M059J (cell line): ENCODE measurements around the gene SMG6. TPM values are rescaled to one million over a fixed set of nuclear protein-coding genes. Genes with fewer than 3 reads are reported as not detected.
"Not testable (repeated sequence)": the region's sequence is repeated elsewhere in the genome, so short reads cannot be mapped to it uniquely, and the experiment has no call there.

Source experiments
- DNase-seq: peaks from one replicate; pipeline ENCODE4 v3.0.0-alpha.2; 2012; ENCODE audit warnings: low read depth
- total RNA-seq: library from RNA; depleted of rRNA; stranded (reverse); fragments of >200 nt; shearing (Covaris generic); gene quantifications from 2 replicates; pipeline ENCODE4 v1.2.3, GENCODE V29; 2014

Gene SMG6
- total RNA-seq, 1 experiment from 2014 or later: 36.8 TPM

DNA sequence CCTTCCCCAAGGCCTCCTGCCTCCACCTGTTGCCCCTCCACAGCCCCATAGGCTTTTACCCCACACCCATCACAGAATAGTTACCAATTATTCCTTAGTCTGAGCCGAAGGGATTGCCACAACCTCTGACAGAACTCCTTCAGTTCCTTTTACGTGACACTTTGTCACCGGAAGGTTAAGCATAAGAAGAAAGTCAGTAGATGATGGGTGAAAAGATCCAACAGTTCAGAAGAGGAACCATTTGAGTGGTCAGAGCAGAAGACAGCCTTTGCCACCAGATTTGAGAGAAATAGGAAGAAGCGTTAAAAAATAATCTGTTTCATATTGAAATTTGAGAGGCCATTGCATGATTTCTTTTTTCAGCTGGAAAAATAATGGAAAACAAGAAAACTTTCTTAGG is 1.3 kb upstream of the SMG6 start:
- DNase-seq: no peak

DNA sequence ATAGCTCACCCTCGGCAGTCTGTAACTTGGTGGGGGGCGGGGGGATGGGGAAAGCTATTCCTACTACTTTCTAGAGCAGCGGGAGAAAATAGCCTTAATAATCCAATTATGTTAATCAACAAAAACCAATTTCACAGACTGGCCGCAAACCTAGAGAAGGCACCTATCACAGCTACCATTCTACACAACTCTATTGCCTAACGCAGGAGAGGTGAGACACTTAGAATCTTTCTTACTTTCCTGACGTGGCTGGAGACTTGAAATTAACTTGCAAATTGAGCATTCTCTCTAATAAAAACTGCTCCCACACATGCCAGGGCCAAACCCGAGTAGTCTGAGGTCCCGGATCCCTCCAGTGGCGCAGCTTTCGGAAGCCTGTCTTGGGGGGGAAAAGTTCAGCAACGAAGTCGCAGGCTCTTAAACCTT is 794 bp downstream of the SMG6 start:
- no peak for DNase-seq

DNA sequence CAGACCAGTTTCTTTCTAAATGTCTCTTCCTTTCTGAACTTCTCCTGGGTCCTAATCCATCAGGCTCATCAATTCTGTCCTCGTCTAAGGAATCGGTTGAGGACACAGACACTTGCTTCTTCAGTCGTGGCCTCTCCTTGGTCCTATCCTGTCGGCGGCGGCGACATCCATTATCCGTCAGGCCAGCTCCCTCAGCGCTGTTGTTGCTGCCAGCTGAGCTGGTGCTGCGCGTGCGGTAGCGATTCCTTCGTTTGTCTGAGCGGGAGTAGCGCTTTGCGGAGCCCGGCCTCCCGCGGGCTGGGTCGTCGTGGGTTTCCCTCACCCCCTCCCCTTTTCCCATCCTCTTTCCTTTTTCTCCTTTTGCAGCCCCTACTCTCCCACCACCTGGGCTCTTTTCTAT is 3.8 kb downstream of the SMG6 start:
- no peak for DNase-seq

DNA sequence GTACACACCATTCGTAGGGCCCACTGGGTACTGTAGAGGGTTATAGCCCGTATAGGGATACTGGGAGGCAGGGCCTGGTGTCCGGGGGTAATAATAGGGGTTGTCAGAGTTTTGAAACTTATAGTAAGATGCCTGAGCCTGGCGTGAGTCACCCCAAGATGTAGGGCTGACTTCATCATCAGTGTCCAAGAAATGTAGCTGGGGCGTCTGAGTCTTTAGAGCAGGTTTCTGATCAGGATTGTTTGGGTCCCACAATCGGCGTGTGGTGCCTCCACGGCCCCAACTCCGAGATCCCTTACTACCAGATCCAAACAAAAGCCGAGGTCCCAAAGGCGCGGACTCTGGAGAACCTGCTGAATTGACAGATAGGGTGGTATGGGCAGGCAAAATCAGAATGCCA is 4.4 kb downstream of the SMG6 start:
- DNase-seq: no peak

DNA sequence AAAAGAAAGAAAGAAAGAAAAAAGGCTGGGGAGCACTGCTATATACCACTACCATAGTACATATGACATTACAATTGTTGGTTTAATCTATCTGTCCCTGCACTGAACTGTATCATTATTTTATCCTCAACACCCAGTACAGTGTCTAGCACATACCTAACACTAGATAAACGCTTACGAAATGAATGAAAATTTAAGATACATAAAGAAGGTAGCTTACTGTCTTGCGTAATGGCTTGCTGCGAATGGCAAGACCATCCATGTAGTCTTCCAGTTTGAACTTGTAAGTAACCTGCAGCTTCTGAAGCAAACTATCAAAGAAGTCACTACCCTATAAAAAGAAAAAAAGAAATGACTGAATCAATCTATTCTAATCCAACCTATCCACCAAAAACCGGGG is 6.6 kb downstream of the SMG6 start:
- no peak for DNase-seq

DNA sequence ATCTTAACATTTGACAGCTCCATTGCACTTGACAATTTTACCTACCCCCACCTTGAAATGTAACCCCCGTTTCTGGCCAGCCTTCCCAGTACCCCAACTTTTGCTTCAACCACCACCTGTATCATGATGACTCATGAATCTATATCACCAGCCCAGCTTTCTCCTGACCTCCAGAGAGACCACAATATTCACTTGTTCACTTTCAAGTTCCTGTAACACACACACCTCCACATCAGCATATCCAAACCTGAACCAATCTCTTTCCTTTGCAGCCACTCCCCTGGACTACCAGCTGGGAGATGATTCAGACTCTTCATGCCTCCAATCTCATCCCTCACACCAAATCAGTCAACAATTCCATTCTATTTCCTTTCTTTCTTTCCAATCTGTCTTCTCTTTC is 8.0 kb downstream of the SMG6 start:
- DNase-seq: peak; percentile 8

DNA sequence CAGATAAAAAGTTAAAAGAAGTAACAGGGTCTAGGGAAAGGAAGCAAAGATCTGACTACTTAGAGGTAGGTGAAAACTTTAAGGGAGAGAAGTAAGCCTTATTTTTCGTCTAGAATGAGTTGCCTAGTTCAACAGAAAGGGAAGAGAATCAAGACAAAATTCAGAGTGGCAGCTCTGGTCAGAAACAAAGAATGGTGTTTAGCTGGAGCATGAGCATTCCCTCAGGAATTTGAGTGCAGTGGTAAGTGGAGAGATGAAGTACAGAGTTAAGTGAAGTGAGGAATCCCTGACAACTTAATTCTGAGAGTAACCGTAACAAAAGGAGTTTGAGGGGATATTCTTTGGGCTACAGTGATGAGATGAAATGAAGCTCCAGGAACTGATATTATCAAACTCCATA is 11.5 kb downstream of the SMG6 start:
- DNase-seq: peak; percentile 7

DNA sequence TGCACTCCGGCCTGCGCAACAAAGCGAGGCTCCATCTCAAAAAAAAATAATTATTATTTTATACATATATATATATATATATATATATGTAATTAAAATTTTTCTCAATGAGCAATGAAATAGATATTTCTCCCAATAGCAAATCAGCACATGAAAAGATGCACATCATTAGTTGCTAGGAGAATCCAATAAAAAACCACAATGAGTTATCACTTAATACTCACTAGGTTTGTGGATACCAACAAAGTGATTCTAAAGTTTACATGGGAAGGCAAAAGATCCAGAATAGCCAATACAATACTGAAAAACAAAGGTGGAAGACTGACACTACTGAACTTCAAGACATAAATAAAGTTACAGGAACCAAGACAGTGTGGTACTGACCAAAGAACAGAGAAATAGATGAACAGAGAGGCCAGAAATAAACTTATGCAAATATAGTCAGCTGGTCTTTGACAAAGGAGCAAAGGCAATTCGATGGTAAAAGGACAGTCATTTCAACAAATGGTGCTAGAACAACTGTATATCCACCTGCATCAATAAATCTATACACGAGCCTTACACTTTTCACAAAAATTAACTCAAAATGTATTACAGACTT is 13.6 kb downstream of the SMG6 start:
- peak; percentile 32 for DNase-seq

DNA sequence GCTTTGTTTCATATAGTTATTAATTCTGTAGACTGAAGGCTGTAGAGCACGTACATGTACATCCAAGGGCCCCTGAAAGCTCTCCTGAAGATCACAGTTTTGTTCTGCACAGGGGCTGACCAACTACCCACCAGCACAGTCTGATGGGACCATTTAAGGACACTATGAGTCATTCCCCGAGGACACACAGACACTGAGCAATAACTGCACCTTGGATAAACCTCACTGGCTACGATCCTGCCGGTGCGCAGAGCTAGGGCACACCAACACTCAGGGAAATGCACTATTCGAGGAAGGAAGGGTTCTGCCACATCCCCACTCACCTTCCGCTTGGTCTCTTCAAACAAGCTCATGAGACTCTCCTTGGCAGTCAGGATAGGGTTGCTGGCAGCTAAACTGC is 20.3 kb downstream of the SMG6 start:
- DNase-seq: peak; percentile 15

DNA sequence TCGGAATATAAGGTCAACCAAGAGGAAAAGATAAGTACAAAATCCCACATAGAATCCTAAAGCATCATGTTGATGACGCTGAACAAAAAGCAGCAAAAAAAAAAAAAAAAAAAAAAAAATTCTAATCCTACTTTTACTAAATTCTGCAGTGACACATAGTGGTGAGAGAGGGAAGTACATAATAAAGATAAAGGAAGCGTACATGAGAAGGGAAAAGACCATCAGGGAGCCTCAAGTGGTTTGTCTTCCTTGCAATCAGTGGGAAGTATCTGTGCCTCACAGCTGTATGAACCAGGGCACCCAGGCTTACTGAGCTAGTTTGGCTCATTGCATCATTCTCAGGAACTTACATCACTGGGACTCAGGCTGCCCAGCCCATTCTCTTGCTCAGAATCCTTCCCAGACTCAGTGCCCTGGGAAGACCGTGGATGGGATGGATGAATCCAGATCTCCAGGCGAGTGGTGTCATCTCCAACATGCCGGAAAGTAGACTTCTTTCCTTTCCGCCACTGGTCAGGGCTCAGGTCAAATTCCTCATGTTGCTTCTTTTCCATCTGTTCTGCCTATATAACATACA is 21.2 kb downstream of the SMG6 start:
- DNase-seq: peak; percentile 62

DNA sequence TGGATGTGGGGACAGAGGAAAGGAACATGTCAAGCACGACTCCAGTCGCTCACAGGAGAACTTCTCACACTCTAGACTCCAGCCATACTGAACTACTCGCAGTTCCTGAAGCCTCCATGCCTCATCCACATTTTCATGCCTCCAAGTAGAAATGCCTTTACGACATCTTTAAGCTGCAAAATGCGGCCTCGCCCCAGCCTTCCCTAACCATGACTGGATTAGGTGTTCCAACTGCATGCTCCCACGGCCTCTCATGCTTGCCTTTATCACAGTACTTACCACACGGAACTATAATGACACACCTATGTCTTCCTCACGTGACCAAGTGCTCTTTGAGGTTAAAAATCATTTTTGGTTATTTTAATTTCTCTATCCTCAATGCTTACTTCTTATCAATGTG is 23.9 kb downstream of the SMG6 start:
- DNase-seq: no peak

DNA sequence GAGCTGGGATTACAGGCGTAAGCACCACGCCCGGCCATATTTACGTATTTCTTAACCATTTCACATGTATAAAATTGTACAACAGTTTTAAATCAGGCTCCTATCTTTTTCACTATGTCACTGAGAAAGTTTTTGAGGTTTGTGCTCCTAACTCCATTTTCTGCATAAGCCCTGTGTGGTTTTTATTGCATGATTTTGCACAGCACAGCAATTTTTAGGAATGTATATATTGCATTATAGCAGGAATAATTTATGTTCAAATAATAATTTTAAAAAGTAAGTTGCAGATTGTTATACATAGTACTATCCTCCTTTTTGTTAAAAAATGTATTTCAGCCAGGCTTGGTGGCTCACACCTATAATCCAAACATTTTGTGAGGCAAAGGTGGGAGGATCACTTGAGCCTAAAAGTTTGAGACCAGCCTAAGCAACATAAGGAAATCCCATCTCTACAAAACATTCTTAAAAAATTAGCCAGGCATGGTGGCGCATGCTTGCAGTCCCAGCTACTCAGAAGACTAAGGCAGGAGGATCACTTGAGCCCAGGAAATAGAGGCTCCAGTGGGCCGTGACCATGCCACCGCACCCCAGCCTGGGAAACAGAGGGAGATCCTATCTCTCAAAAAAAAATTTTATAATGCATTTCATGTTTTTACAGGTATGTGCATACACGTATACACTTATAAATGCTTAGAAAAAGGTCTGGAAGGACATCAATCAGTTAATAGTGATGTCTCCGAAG is 26.0 kb downstream of the SMG6 start:
- DNase-seq: no peak

DNA sequence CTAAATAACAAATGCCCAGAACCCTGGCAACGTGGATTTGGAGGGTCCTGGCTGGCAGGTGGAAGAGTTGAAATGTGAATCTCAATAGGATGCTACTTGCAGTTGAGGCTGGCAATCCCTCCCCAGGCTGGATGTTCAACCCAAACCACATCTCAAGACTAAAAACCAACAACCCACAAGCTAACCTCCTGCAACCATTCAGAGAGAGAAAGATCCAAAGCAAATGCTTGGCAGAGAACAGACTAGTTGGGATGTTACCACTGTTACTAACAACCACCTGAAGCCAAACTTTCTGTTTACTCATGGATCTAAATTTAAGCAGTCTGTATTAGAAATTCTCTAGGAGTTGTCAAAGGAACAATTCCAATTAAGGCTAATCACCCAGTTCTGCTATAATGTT is 27.9 kb downstream of the SMG6 start:
- no peak for DNase-seq

DNA sequence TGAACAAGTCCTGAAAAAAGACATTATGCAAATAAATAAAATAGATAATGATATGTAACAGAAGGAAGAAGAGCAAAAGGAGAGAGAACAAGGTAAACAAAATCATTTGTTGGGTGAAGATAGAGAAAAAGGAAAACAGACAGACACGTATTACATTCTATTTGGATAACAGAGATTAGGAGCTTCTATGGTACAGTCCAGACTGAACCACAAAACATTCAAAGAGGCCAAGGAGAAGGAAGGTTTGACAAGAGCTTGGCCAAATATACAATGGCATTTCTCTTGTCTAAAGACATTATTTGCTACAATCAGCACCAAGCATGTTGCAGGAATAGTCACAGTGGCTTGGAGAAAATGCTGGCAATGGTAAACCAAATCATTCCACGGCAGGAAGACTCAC is 29.2 kb downstream of the SMG6 start:
- no peak for DNase-seq

DNA sequence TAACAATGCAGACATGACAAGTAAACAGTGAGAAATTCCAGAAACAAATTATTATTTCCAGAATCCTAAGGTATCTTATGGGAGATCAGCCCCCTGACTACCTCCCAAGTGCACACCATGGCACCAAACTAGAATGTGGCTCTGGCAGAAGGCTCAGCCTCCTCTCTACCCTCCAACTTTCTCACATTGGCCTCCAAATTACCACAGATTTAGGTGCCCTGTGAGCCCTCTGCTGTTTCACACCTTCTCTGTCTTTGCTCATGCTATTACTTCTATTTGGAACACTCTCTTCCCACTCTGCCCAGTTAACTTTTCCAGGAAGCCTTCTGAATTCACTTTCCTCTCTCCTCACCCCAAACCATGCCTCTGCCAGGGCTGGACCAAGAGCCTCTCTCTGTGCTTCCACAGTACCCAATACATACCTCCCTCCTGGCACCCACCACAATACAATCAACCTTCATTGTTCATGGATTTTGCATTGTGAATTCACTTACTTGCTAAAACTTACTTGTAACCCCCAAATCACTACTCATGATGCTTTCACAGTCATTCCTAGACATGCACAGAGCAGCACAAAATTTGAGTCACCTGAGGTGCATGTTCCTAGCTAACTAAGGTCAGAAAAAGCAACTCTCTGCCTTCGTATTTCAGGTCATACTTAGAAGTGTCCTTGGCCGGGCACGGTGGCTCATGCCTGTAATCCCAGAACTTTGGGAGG is 31.4 kb downstream of the SMG6 start:
- DNase-seq: no peak

DNA sequence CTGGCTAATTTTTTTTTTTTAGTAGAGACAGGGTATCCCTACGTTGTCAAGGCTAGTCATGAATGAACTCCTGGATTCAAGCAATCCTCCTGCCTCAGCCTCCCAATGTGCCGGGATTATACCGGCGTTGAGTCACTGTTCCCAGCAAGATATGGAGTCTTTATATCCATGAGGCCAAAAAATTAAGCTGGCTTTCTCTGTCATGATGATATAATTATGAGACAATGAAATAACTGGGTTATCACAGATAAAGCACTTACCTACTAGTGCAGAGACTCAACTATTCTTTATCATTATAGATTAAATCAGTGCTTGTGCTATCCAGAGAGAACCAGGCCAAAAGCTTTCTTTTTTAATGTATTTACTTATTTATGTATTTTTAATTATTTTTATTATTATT is 36.2 kb downstream of the SMG6 start:
- DNase-seq: no peak

DNA sequence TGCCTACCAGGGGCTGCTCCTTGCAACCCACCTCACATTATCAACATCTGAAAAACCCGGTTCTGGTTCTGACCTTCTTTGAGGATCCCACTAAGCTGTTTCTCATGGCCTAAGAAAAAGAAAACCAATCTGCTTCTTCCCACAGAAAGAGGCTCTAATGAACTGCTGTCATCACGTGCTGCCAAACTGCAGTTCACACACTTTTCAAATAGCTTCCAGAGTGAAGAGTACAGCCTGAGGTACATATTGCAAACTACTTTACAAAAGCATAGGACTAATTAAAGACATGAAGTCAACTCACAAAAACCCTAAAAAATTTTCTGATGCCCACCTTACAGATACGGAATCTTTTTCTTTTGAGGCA is 36.7 kb downstream of the SMG6 start:
- no peak for DNase-seq

DNA sequence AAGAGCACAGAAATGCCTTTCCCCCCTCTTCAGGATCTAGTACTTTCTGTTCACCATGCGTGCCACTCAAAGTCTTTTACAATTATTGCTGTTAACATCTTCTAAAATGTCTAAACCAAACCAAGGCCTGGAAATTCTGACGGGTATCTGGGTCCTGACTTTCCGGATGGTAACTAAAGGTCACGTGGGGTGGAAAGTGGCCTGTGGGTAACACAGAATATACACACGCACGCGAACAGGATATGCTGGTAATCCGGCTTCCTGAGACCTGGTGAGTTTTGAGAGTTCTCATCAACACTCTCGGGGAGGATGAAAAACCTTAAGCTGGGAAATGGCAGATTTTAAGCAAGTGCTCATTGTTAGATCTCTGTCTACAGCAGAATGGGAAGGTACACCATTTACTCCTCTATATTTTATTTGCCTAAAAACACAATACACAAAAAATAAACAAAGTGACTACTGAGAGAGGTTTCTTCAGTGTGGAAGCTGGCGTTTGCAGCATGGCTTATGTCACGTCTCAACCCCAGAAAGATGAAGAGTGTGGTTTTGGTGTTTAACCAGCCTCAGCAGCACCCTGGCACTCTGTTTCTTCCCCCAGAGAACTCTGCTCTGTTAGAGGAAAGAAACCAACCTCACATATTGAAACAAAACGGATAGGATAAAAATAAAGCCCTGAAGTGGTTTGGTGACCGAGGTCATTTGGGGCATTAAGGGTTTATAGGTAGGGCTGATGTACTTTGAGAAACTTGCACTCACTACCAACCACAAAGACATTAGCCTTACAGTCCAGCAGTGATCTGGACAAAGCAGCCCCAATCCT is 37.3 kb downstream of the SMG6 start:
- no peak for DNase-seq

DNA sequence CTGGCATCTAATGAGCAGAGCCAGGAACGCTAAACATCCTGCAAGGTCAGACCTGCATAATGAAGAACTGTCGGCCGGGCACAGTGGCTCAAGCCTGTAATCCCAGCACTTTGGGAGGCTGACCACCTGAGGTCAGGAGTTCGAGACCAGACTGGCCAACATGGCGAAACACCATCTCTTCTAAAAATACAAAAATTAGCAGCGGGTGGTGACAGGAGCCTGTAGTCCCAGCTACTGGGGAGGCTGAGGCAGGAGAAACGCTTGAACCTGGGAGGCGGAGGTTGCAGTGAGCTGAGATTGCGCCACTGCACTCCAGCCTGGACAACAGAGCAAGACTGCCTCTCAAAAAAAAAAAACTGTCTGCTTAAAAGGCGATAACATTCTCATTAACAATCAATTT is 38.4 kb downstream of the SMG6 start:
- DNase-seq: not testable (repeated sequence)

DNA sequence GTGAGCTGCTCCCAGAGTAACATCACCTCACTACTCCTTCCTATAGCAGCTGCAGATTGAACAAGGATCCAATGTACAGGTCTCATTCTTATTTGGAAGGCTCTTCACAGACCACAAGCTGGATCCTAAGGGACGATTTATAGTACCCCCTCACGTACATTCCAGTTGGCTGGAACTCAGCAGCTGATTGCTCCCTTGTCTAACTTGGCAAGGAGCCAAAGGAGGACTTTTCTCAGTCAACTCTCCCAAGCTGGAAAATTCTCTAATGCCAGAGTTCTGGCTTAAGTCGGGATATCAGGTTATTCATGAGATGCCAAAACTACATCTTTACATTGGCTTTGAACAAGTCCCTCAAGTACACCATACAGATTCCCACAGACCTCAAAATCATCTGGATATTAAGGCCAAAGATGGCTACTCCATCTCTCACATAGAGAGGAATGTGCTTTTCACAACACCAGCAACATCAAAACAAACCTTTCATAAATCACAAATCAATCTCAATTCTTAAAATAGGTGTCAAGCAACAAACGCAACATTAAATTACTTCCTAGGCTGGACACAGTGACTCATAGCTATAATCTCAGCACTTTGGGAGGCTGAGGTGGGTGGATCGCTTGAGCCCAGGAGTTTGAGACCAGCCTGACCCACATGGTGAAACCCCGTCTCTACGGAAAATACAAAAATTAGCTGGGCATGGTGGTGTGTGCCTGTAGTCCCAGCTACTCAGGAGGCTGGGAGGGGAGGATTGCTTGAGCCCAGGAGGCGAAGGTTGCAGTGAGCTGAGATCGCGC is 39.3 kb downstream of the SMG6 start:
- DNase-seq: no peak
